GM12878 (cell line): ENCODE data around the gene SLC18A3. TPM values are rescaled to one million over a fixed set of nuclear protein-coding genes. Genes with fewer than 3 reads are reported as not detected.

Source experiments
- ATAC-seq: fragments of 200-7000 bp; cut with Tn5 transposase; 3 replicates; pipeline ENCODE4 v1.9.1; 2020; ENCODE audit warnings: mild to moderate bottlenecking, moderate library complexity
- BruUV-seq: library from RNA; stranded (reverse); fragments of 400-500 nt; replicated peaks from 2 replicates; lab custom pipeline; 2021; lab: Mats Ljungman, UMichigan
- CTCF ChIA-PET: fragments of 300-600 bp; sonication (Branson Sonifier 250); formaldehyde crosslinking; extraction: SDS; loops from one replicate; lab custom pipeline; 2021; ENCODE audit warnings: inconsistent platforms; lab: Yijun Ruan, JAX
- POLR2A ChIA-PET: fragments of 350-600 bp; formaldehyde crosslinking; extraction: SDS; loops from one replicate; lab custom pipeline; 2021; ENCODE audit warnings: inconsistent platforms; lab: Charles Lee
- RAD21 ChIA-PET: fragments of 300-600 bp; sonication (Branson Sonifier 250); formaldehyde crosslinking; loops from one replicate; lab custom pipeline; 2023; ENCODE audit warnings: antibody characterized with exemption; ENCODE audit not compliant: unreplicated experiment; lab: Charles Lee
- SMC1A ChIA-PET: fragments of 300-600 bp; sonication (Branson Sonifier 250); formaldehyde crosslinking; loops from one replicate; lab custom pipeline; 2023; ENCODE audit not compliant: unreplicated experiment, uncharacterized antibody; lab: Charles Lee
- DNase-seq: peaks from one replicate; pipeline ENCODE4 v3.0.0-alpha.2; 2011; ENCODE audit warnings: low read depth, low spot score
- FAIRE-seq: peaks from 3 replicates; lab custom pipeline; 2011; peaks lifted over from hg19 to GRCh38; lab: Jason Lieb, UNC
- H2AFZ ChIP-seq: 2 replicates; pipeline ENCODE4 v1.6.0; 2011; ENCODE audit warnings: low read depth, low read length, control low read depth; ENCODE audit not compliant: control insufficient read depth
- H3K27ac ChIP-seq: 2 replicates; pipeline ENCODE4 v1.5.1; 2011; ENCODE audit warnings: control low read depth; ENCODE audit not compliant: control insufficient read depth, insufficient read depth
- H3K27me3 ChIP-seq, 2 experiments: replicated peaks in 1 of 2; 2 replicates each; pipeline versions ENCODE4 v1.6.0 to v1.6.1; 2011; ENCODE audit warnings: low read length in 1 of 2; ENCODE audit not compliant: control insufficient read depth in 2 of 2, insufficient read depth in 2 of 2
- H3K36me3 ChIP-seq, 2 experiments: 2 replicates each; pipeline ENCODE4 v1.5.1; 2011; ENCODE audit warnings: low read length in 1 of 2; ENCODE audit not compliant: control insufficient read depth in 2 of 2, insufficient read depth in 2 of 2
- H3K4me1 ChIP-seq: 2 replicates; pipeline ENCODE4 v1.6.1; 2011; ENCODE audit warnings: mild to moderate bottlenecking, low read length, moderate library complexity, mixed read lengths; ENCODE audit not compliant: control insufficient read depth, insufficient read depth
- H3K4me2 ChIP-seq: 2 replicates; pipeline ENCODE4 v1.6.0; 2011; ENCODE audit warnings: control low read depth; ENCODE audit not compliant: control insufficient read depth, insufficient read depth
- H3K4me3 ChIP-seq: fragments of 200-600 bp; sonication (generic); 2 replicates; pipeline ENCODE4 v1.5.1; 2016
- H3K79me2 ChIP-seq: 2 replicates; pipeline ENCODE4 v1.6.0; 2011; ENCODE audit warnings: low read length; ENCODE audit not compliant: control insufficient read depth, insufficient read depth
- H3K9ac ChIP-seq: 2 replicates; pipeline ENCODE4 v1.8.0; 2011; ENCODE audit warnings: low read length, control low read depth, mixed read lengths; ENCODE audit not compliant: control insufficient read depth, insufficient read depth
- H3K9me3 ChIP-seq: replicated peaks from 3 replicates; pipeline ENCODE4 v1.5.1; 2011; ENCODE audit warnings: mild to moderate bottlenecking, low read length; ENCODE audit not compliant: control insufficient read depth, insufficient read depth
- H4K20me1 ChIP-seq: 2 replicates; pipeline ENCODE4 v1.6.0; 2011; ENCODE audit not compliant: control insufficient read depth, insufficient read depth
- ASH2L ChIP-seq: fragments of 300-600, 200-600 bp; sonication (generic); IDR thresholded peaks from 2 replicates; pipeline ENCODE4 v1.6.1; 2017; ENCODE audit warnings: low read depth, mild to moderate bottlenecking, borderline replicate concordance
- BACH1 ChIP-seq: fragments of 450-650 bp; IDR thresholded peaks from 2 replicates; pipeline ENCODE4 v1.6.1; 2017; ENCODE audit warnings: mild to moderate bottlenecking, borderline replicate concordance
- BHLHE40 ChIP-seq, 2 experiments: fragments of 450-650 bp in 1 of 2; IDR thresholded peaks; 2 replicates each; pipeline ENCODE4 v1.6.1; 2011 to 2017; ENCODE audit warnings: low read depth in 2 of 2, borderline replicate concordance in 1 of 2, improper control_type of control experiment in 1 of 2, low read length in 1 of 2, mild to moderate bottlenecking in 1 of 2
- CHD1 ChIP-seq: IDR thresholded peaks from 2 replicates; pipeline ENCODE4 v1.6.1; 2012; ENCODE audit warnings: low read depth, low read length, improper control_type of control experiment
- ETV6 ChIP-seq, 2 experiments: fragments of 450-650 bp in 1 of 2; IDR thresholded peaks in 1 of 2; conservative IDR thresholded peaks in 1 of 2; 2 replicates each; pipeline ENCODE4 v1.6.1; 2014; ENCODE audit warnings: antibody characterized with exemption in 1 of 2, borderline replicate concordance in 1 of 2, low read depth in 1 of 2, mild to moderate bottlenecking in 1 of 2, moderate library complexity in 1 of 2
- FOXM1 ChIP-seq: IDR thresholded peaks from 2 replicates; pipeline ENCODE4 v1.6.1; 2012; ENCODE audit warnings: low read depth, mild to moderate bottlenecking, inconsistent platforms, low read length, moderate library complexity
- MTA2 ChIP-seq: fragments of 450-650 bp; IDR thresholded peaks from 2 replicates; pipeline ENCODE4 v1.6.1; 2016; ENCODE audit warnings: low read depth, mild to moderate bottlenecking, moderate library complexity
- NFYB ChIP-seq: IDR thresholded peaks from 2 replicates; pipeline ENCODE4 v1.6.1; 2011; ENCODE audit warnings: low read depth, mild to moderate bottlenecking, low read length, improper control_type of control experiment, moderate library complexity; ENCODE audit not compliant: insufficient read depth
- PKNOX1 ChIP-seq: fragments of 450-650 bp; IDR thresholded peaks from 2 replicates; pipeline ENCODE4 v1.6.1; 2016; ENCODE audit warnings: mild to moderate bottlenecking
- POLR2AphosphoS2 ChIP-seq: IDR thresholded peaks from 2 replicates; pipeline ENCODE4 v1.6.1; 2011; ENCODE audit warnings: low read depth, mild to moderate bottlenecking, low read length, improper control_type of control experiment, moderate library complexity
- POU2F2 ChIP-seq: IDR thresholded peaks from 3 replicates; pipeline ENCODE4 v1.6.1; 2011; ENCODE audit warnings: low read depth, mild to moderate bottlenecking, low read length, borderline replicate concordance
- RAD21 ChIP-seq: IDR thresholded peaks from 2 replicates; pipeline ENCODE4 v1.6.1; 2011; ENCODE audit warnings: mild to moderate bottlenecking, low read depth, low read length, moderate library complexity; ENCODE audit not compliant: insufficient read depth
- RUNX3 ChIP-seq: IDR thresholded peaks from 2 replicates; pipeline ENCODE4 v1.6.1; 2012; ENCODE audit warnings: low read length, inconsistent platforms
- SPI1 ChIP-seq: IDR thresholded peaks from 2 replicates; pipeline ENCODE4 v1.6.1; 2011; ENCODE audit warnings: low read depth, mild to moderate bottlenecking, low read length, moderate library complexity, borderline replicate concordance; ENCODE audit not compliant: insufficient read depth
- TBL1XR1 ChIP-seq: IDR thresholded peaks from 2 replicates; pipeline ENCODE4 v1.6.1; 2012; ENCODE audit warnings: low read depth, low read length, improper control_type of control experiment
- WGBS: methylation state at CpG from one replicate; pipeline ENCODE4 v1.1.6; 2016; ENCODE audit warnings: low lambda C conversion rate; ENCODE audit not compliant: insufficient replicate concordance, insufficient coverage; ENCODE audit errors: missing lambda C conversion rate; 5-methylcytosine and 5-hydroxymethylcytosine counted together
- in situ Hi-C: fragments of 300-500 bp; cut with MboI; formaldehyde crosslinking; loops from 9 replicates; pipeline ENCODE4 v1.14.3; 2018; ENCODE audit warnings: mixed read lengths
- intact Hi-C: fragments of 100-400 bp; cut with micrococcal nuclease; formaldehyde crosslinking; loops from one replicate; pipeline ENCODE4 v1.14.2; 2022; ENCODE audit not compliant: unreplicated experiment
- polyA plus RNA-seq, 11 experiments: library from polyadenylated mRNA; depleted of rRNA in 4 of 11; unstranded in 6 of 11; stranded (reverse) in 5 of 11; fragments of >200 nt; fragmentation: Nextera tagmentation in 4 of 11; fragmentation: Illumina TruSeq in 1 of 11; extraction: Ambion mirVana in 4 of 11; extraction: Trizol in 1 of 11; gene quantifications; 1 replicate in 1 of 11; 2 replicates in 10 of 11; pipeline versions ENCODE4 v1.2.1 to v1.2.3, GENCODE V29; 2011 to 2016; ENCODE audit warnings: inconsistent platforms in 2 of 11, missing spikeins in 2 of 11, low read depth in 1 of 11
- total RNA-seq, 4 experiments: library from RNA; depleted of rRNA in 3 of 4; stranded (reverse); fragments of >200 nt in 3 of 4; fragmentation: Illumina TruSeq in 1 of 4; extraction: Trizol in 1 of 4; gene quantifications; 2 replicates each; pipeline versions ENCODE4 v1.2.1 to v1.2.3, GENCODE V29; 2013 to 2021

Gene SLC18A3
- total and polyA plus RNA-seq, 10 of the 15 experiments (the other 5 are each of a cell fraction or from before 2014, with no cell fraction given) = not detected

GRCh38 chr10:49567810-49568209 is 42.3 kb upstream of the SLC18A3 start:
- intact Hi-C loops (no loop called here), in situ Hi-C loops (no loop called here)
- H3K36me3 ChIP-seq = no peaks in the 10 kb centered on the region
- H3K27ac ChIP-seq = peak overlapping the region; percentile 56; the same call in 1 of the 2 replicates
- no peak overlapping the region for H3K4me2 ChIP-seq
- H3K4me1 ChIP-seq = no peaks in the 10 kb centered on the region
- TF ChIP-seq TBL1XR1 = no peak
- peak; percentile 22; the same call in 1 of the 2 replicates for TF ChIP-seq SPI1
- DNase-seq (no peak), ATAC-seq (peak; percentile 18; the same call in 1 of the 3 replicates), FAIRE-seq (no peak)
- ChIA-PET SMC1A (no interaction called here), POLR2A (interaction anchor here (1.6 kb wide), 1 partner anchor 29 kb away, joined by 3 read pairs; the partner anchor contains the start of gene ERCC6), CTCF (no interaction called here), RAD21 (interaction anchor here (0.5 kb wide), 1 partner anchor 849 kb away, joined by 4 read pairs; no protein-coding TSS in a partner anchor)
- H3K4me3 ChIP-seq = 0 out of 2 replicates have a peak overlapping the region, but pooled peaks have one; percentile 29
- H3K27me3 ChIP-seq = no peaks in the 10 kb centered on the region
- no peak overlapping the region for H3K9ac ChIP-seq
- WGBS = 0% methylated on average over 1 of the region's 1 CpG
- no TSS peak for BruUV-seq
- no peak overlapping the region for H2AFZ ChIP-seq
- no peaks in the 10 kb centered on the region for H3K79me2 ChIP-seq
- peaks cover 2% of the 10 kb centered on the region; the same call in 2 of the 3 replicates for H3K9me3 ChIP-seq
- H4K20me1 ChIP-seq = no peaks in the 10 kb centered on the region

DNA sequence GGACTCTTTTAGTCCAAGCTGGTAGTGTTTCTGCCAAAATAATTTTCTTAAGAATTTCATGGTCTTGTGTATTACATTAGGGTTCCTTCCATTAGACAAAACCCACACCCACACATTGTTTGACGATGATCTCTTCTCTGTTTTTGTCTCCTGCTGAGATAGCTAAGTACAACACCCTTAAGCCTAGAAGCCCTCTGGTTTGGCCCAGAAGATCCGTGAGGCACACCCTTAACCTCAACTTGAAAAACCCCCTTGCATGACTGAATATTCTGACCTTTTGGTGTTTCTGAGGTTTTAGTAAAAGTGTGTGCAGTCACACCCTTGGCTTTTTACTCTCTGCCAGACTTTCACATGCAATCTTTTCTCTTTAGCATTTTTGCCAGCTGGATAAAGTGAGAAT is 41.9 kb upstream of the SLC18A3 start:
- SMC1A ChIA-PET = no interaction called here
- no TSS peak for BruUV-seq
- in situ Hi-C loops = no loop called here
- WGBS = 0% methylated on average over 2 of the region's 2 CpGs
- FAIRE-seq = no peak
- CTCF ChIA-PET = interaction anchor here (0.6 kb wide), 1 partner anchor 1323 kb away, joined by 3 read pairs; no protein-coding TSS in a partner anchor
- Histone ChIP-seq H3K4me2 (peak overlapping the region; percentile 30; the same call in 1 of the 2 replicates), H2AFZ (no peak overlapping the region), H3K27ac (peak overlapping the region; percentile 56; the same call in 1 of the 2 replicates), H4K20me1 (no peaks in the 10 kb centered on the region), H3K4me1 (no peaks in the 10 kb centered on the region), H3K79me2 (no peaks in the 10 kb centered on the region), H3K36me3 (no peaks in the 10 kb centered on the region), H3K4me3 (0 out of 2 replicates have a peak overlapping the region, but pooled peaks have one; percentile 29), H3K9me3 (peaks cover 2% of the 10 kb centered on the region; the same call in 2 of the 3 replicates), H3K9ac (no peak overlapping the region), H3K27me3 (no peaks in the 10 kb centered on the region)
- ATAC-seq = peak; percentile 74
- POLR2A ChIA-PET = interaction anchor here (1.6 kb wide), 1 partner anchor 29 kb away, joined by 3 read pairs; the partner anchor contains the start of gene ERCC6
- RAD21 ChIA-PET = interaction anchor here (0.5 kb wide), 1 partner anchor 848 kb away, joined by 4 read pairs; no protein-coding TSS in a partner anchor
- intact Hi-C loops = no loop called here
- DNase-seq = peak; percentile 9
- TF ChIP-seq PKNOX1 = no peak
- TF ChIP-seq POU2F2 = 0 out of 3 replicates have a peak, but pooled peaks have one; percentile 44
- peak; percentile 88 for TF ChIP-seq RUNX3
- peak in 1 of 2 experiments; percentile 24; a peak in 1 of 4 replicates for TF ChIP-seq BHLHE40 (IDR thresholded peaks at IDR 0.05; ENCODE audit: borderline replicate concordance in 1 of 2, low read depth in 2 of 2, low read length in 1 of 2)
- TF ChIP-seq POLR2AphosphoS2 = no peak
- no peak for TF ChIP-seq CHD1
- no peak for TF ChIP-seq FOXM1
- TF ChIP-seq NFYB = no peak
- TF ChIP-seq RAD21 = no peak
- no peak for TF ChIP-seq MTA2
- TF ChIP-seq BACH1 = no peak
- TF ChIP-seq ASH2L = no peak
- no peak for TF ChIP-seq ETV6 (conservative IDR thresholded peaks at IDR 0.05 in 1 of 2, IDR thresholded peaks at IDR 0.05 in 1 of 2; ENCODE audit: borderline replicate concordance in 1 of 2, low read depth in 1 of 2)
